22Rv1 (cell line): ENCODE data around the gene NRM.

ENCODE experiments used
- H3K27ac ChIP-seq: fragments of 450-650 bp; 2 replicates; pipeline ENCODE4 v1.5.1; 2017
- CTCF ChIP-seq: fragments of 450-650 bp; IDR thresholded peaks from 2 replicates; pipeline ENCODE4 v1.5.1; 2017; ENCODE audit warnings: mild to moderate bottlenecking
- ZFX ChIP-seq: fragments of 450-650 bp; IDR thresholded peaks from 2 replicates; pipeline ENCODE4 v1.6.1; 2017; ENCODE audit warnings: antibody characterized with exemption, borderline replicate concordance

The NRM gene

GRCh38 chr6:30689985-30690384 is 799 bp downstream of the NRM start:
- no peak for TF ChIP-seq ZFX
- no peak for TF ChIP-seq CTCF
- H3K27ac ChIP-seq = peak overlapping the region; percentile 90

DNA sequence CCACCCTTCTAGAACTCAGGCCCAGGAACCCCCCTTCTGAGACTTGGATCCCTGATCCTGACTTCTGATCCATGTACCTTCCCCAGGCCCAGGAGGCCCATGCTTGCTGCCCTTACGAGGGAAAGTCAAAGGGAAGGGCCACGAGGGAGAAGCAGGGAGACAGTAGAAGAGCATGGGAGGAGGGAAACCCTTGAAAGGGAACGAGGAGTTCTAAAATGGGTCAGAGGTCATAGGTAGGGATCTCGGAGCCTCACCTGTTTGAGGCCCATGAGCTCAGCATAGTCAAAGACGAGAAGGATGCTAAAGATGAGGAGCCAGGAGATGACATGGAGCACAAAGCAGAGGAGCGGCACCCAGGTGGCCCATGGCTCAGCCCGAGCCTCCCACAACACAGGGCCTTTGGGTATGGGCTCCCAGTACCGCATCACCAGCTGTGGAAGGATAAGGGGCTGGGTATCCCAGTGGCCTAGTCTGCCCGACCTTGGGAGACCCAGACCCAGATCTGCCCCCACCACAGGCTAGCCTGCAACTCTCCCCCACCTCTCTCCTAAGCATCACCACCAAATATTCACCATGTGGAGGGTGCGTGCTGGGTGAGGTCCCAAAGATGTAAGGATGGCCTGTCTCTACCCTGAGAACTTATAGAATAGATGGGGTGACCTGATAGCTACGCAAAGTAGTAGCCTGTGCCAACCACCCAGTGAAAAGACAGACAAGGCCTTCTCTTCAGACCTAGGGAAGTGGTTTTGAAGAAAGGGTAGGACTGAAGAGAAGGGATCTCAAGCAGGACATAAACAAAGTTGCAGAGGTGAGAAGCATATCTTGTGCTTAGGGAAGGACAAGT is 1.5 kb downstream of the NRM start:
- TF ChIP-seq CTCF (no peak), ZFX (no peak)
- H3K27ac ChIP-seq = peak overlapping the region; percentile 90

DNA sequence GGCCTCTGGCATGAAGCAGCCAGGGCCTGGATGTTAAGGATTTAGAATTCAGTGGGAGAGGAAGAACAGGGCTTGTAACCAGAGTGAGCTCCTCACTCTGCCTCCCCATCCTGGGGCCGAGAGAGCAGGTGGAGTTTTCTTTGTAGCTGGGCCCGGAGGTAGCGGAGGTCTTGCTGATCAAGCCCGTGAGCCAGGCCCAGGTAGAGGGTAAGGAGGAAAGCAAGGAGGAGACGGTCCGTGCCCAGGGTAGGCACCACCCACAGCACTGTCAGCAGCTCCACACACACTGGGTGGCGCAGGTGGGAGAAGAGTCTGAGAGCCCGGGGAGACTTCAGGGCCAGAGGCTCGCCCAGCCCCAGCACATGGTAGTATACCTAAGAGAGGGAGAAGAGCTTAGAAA is 2.2 kb downstream of the NRM start:
- TF ChIP-seq CTCF (no peak), ZFX (no peak)
- H3K27ac ChIP-seq = peak overlapping the region; percentile 87

DNA sequence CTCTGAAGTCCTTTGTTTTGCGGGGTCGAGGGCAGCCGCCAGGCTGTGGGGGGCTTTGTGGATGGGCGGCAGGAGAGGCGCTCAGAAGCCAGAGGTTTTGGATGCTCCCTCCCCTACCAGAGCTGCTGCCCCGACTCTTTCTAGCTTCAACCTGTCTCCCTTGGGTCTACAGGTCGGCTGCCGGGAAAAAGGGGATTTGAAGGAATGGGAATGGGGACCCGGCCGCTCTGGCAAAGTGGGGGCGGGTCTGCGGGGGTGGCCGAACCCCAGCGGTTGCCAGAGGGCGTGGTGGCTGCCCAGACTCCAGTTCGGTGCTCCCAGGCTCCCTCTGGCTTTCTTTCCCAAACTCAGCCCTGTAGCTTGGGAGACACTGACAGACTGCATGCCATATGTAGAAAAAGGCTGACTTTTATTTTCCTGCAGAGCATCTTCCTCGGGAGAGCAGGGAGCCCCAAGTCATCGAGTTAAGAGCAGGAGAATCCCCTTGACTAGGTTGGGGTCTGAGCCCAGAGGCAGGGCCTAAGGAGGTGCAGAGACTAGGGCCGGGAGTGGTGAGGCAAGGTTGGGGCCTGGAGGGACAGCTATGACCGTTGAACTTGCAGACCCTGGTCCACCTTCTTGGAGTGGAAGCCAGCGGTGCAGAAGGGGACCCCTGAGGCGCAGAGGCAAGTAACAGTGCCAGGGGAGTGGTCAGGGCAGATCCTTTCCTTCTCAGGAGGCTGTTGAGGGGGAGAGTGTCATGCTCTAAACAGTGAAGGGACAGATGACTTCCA is 2.9 kb downstream of the NRM start:
- peak overlapping the region; percentile 87 for H3K27ac ChIP-seq
- no peak for TF ChIP-seq CTCF
- TF ChIP-seq ZFX = no peak

DNA sequence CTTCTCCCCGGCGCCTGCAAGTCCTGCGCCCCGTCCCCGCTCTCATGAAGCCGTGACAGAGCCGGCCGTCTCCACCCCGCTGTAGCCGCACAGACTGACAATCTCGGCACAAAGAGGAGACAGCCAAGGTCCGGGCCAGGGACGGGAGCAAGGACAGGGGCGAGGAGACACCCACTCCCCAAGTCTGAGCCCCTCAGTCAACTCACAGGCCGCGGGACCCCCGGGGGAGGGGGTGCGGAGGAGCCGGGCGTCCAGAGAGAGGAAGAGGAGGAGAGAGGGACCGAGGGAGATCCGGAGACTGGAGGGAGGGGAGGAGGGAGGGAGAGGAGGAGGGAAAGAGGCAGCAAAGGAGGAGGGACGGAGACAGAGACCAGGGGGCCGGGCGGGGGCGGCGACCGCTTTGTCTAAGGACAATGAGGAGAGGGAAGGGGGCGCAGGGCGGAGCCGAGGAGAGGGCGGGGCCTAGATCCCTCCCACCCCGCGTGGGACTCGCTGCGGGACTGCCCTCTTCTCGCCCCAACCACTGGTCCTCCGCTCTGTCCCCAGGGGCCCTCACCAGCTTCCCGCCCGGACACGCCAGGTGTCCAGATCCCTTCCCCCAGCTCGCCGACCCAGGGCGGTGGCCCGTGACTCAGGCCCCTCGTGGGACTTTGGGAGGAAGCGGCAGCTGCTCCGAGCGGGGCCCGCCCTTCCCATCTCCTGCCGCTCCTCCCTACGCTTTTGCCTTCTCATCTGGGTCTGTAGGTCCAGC is 3.7 kb downstream of the NRM start:
- H3K27ac ChIP-seq = peak overlapping the region; percentile 87
- TF ChIP-seq ZFX = no peak

- TF ChIP-seq ZFX = no peak
- TF ChIP-seq CTCF = no peak
- H3K27ac ChIP-seq = peak within 1 kb of the TSS; percentile 87
Observed at GRCh38 chr6:30686009-30686907, 4.5 kb downstream of the NRM start, which contains the start of gene PPP1R18. TSS of gene PPP1R18 (minus strand) at chr6:30686645. CDS start at chr6:30686018, 627 bp downstream.
